ENCODE measurements around the gene SH3BGR.

GRCh38 chr21:39479164-39479813 is 27.5 kb downstream of the SH3BGR start:
- TF ChIP-seq CTCF (IDR thresholded peaks at IDR 0.05): no peak
- no peak for TF ChIP-seq POLR2AphosphoS5 (IDR thresholded peaks at IDR 0.05)

Measured in breast epithelium (tissue), 3 donors.